H1 (cell line): ENCODE data around the gene TXNDC8. TPM values are rescaled to one million over a fixed set of nuclear protein-coding genes. Genes with fewer than 3 reads are reported as not detected.

Experiments
- CTCF ChIA-PET: fragments of 300-600 bp; sonication (Branson Sonifier 250); formaldehyde crosslinking; loops from one replicate; lab custom pipeline; 2021; ENCODE audit not compliant: partially characterized antibody; lab: Charles Lee
- POLR2A ChIA-PET: fragments of 300-600 bp; sonication (Branson Sonifier 250); formaldehyde crosslinking; loops from one replicate; lab custom pipeline; 2021; ENCODE audit warnings: inconsistent platforms; ENCODE audit not compliant: partially characterized antibody; lab: Charles Lee
- DNase-seq, 2 experiments: peaks; one replicate each; pipeline versions ENCODE4 v3.0.0 to v3.0.0-alpha.2; 2010 to 2022; ENCODE audit warnings: low spot score in 2 of 2, low read depth in 1 of 2, mixed read lengths in 1 of 2
- FAIRE-seq: peaks from 2 replicates; lab custom pipeline; 2011; peaks lifted over from hg19 to GRCh38; lab: Jason Lieb, UNC
- H2AFZ ChIP-seq: 2 replicates; pipeline ENCODE4 v1.8.1; 2012; ENCODE audit warnings: low read length, inconsistent platforms
- H2AK5ac ChIP-seq: 2 replicates; pipeline ENCODE4 v1.6.1; 2013; ENCODE audit warnings: low read depth, low read length
- H2BK120ac ChIP-seq: replicated peaks from 2 replicates; pipeline ENCODE3; 2013; ENCODE audit warnings: low read depth, low read length, inconsistent platforms
- H2BK12ac ChIP-seq: 2 replicates; pipeline ENCODE4 v1.6.1; 2013; ENCODE audit warnings: low read depth, low read length
- H2BK15ac ChIP-seq: 2 replicates; pipeline ENCODE4 v1.6.1; 2013; ENCODE audit warnings: low read length
- H2BK20ac ChIP-seq: 2 replicates; pipeline ENCODE4 v1.6.1; 2013; ENCODE audit warnings: low read length
- H2BK5ac ChIP-seq: 2 replicates; pipeline ENCODE4 v1.6.1; 2013; ENCODE audit warnings: low read depth, low read length
- H3K14ac ChIP-seq: 2 replicates; pipeline ENCODE4 v1.6.1; 2013; ENCODE audit warnings: inconsistent platforms; ENCODE audit not compliant: insufficient read length
- H3K18ac ChIP-seq: 2 replicates; pipeline ENCODE4 v1.6.1; 2013; ENCODE audit warnings: low read length; ENCODE audit errors: extremely low read depth
- H3K23ac ChIP-seq: 2 replicates; pipeline ENCODE4 v1.6.1; 2013; ENCODE audit warnings: inconsistent platforms; ENCODE audit not compliant: insufficient read length
- H3K23me2 ChIP-seq: 2 replicates; pipeline ENCODE4 v1.6.1; 2013; ENCODE audit warnings: low read depth, low read length
- H3K27ac ChIP-seq: 2 replicates; pipeline ENCODE4 v1.6.1; 2011; ENCODE audit warnings: low read depth, low read length, inconsistent platforms
- H3K27me3 ChIP-seq, 4 experiments: replicated peaks in 1 of 4; 1 replicate in 1 of 4; 2 replicates in 3 of 4; pipeline versions ENCODE4 v1.6.1 to v1.8.1; 2011 to 2013; ENCODE audit warnings: low read length in 3 of 4, mild to moderate bottlenecking in 3 of 4, inconsistent platforms in 2 of 4, mixed read lengths in 2 of 4, moderate library complexity in 1 of 4; ENCODE audit not compliant: control insufficient read depth in 3 of 4, insufficient read depth in 3 of 4; ENCODE audit errors: extremely low read depth in 1 of 4
- H3K36me3 ChIP-seq, 4 experiments: 2 replicates each; pipeline versions ENCODE4 v1.6.1 to v1.8.1; 2011 to 2013; ENCODE audit warnings: mild to moderate bottlenecking in 4 of 4, low read length in 3 of 4, moderate library complexity in 2 of 4, control low read depth in 1 of 4, inconsistent platforms in 1 of 4; ENCODE audit not compliant: insufficient read depth in 4 of 4, control insufficient read depth in 2 of 4
- H3K4ac ChIP-seq: replicated peaks from 2 replicates; pipeline ENCODE3; 2013; ENCODE audit warnings: low read length, low read depth, mixed read lengths, inconsistent platforms; ENCODE audit not compliant: insufficient read length
- H3K4me1 ChIP-seq, 4 experiments: replicated peaks in 1 of 4; 1 replicate in 1 of 4; 2 replicates in 3 of 4; pipeline versions ENCODE4 v1.6.1 to v1.8.1; 2011 to 2013; ENCODE audit warnings: low read length in 3 of 4, inconsistent platforms in 2 of 4, mixed read lengths in 1 of 4; ENCODE audit not compliant: insufficient read depth in 4 of 4, control insufficient read depth in 3 of 4
- H3K4me2 ChIP-seq, 2 experiments: 2 replicates each; pipeline versions ENCODE4 v1.6.1 to v1.8.1; 2011 to 2013; ENCODE audit warnings: low read depth in 2 of 2, low read length in 2 of 2, control low read depth in 1 of 2, inconsistent platforms in 1 of 2, mild to moderate bottlenecking in 1 of 2; ENCODE audit not compliant: insufficient read depth in 1 of 2
- H3K4me3 ChIP-seq, 4 experiments: fragments of 200-600, 300-600 bp in 1 of 4; sonication (generic), shearing (Covaris generic), sonication (Bioruptor Twin) in 1 of 4; 2 replicates each; pipeline versions ENCODE4 v1.5.1 to v1.8.1; 2011 to 2016; ENCODE audit warnings: low read length in 4 of 4, low read depth in 3 of 4, control low read depth in 2 of 4, inconsistent platforms in 2 of 4, mild to moderate bottlenecking in 2 of 4, mixed read lengths in 1 of 4, moderate library complexity in 1 of 4; ENCODE audit not compliant: insufficient read depth in 2 of 4; ENCODE audit errors: extremely low read depth in 1 of 4
- H3K56ac ChIP-seq: replicated peaks from 2 replicates; pipeline ENCODE3; 2013; ENCODE audit warnings: low read depth, mild to moderate bottlenecking, mixed read lengths, low read length, inconsistent platforms; ENCODE audit not compliant: insufficient read length
- H3K79me1 ChIP-seq: 2 replicates; pipeline ENCODE4 v1.6.1; 2013; ENCODE audit warnings: low read depth, low read length, control low read depth
- H3K79me2 ChIP-seq, 2 experiments: 2 replicates each; pipeline versions ENCODE4 v1.6.1 to v1.8.1; 2012 to 2013; ENCODE audit warnings: low read length in 2 of 2, mild to moderate bottlenecking in 2 of 2, inconsistent platforms in 1 of 2; ENCODE audit not compliant: insufficient read depth in 2 of 2, control insufficient read depth in 1 of 2
- H3K9ac ChIP-seq, 4 experiments: replicated peaks in 1 of 4; 1 replicate in 1 of 4; 2 replicates in 3 of 4; pipeline versions ENCODE4 v1.6.1 to v1.8.1; 2011 to 2013; ENCODE audit warnings: low read depth in 3 of 4, low read length in 3 of 4, control low read depth in 2 of 4, mild to moderate bottlenecking in 2 of 4, moderate library complexity in 2 of 4, inconsistent platforms in 1 of 4; ENCODE audit errors: extremely low read depth in 1 of 4
- H3K9me3 ChIP-seq, 2 experiments: 2 replicates each; pipeline versions ENCODE4 v1.6.1 to v1.8.1; 2012 to 2013; ENCODE audit warnings: mild to moderate bottlenecking in 2 of 2, moderate library complexity in 2 of 2, control low read depth in 1 of 2, inconsistent platforms in 1 of 2, low read depth in 1 of 2, low read length in 1 of 2, mixed read lengths in 1 of 2; ENCODE audit not compliant: insufficient read depth in 2 of 2
- H4K20me1 ChIP-seq, 2 experiments: replicated peaks in 1 of 2; 2 replicates each; pipeline versions ENCODE3 to v1.8.1; 2011 to 2013; ENCODE audit warnings: inconsistent platforms in 2 of 2, low read length in 2 of 2, mild to moderate bottlenecking in 1 of 2; ENCODE audit not compliant: insufficient read depth in 2 of 2, control insufficient read depth in 1 of 2
- H4K5ac ChIP-seq: 2 replicates; pipeline ENCODE4 v1.6.1; 2013; ENCODE audit warnings: low read length, low read depth, mixed read lengths, inconsistent platforms; ENCODE audit not compliant: insufficient read length
- H4K8ac ChIP-seq: 2 replicates; pipeline ENCODE4 v1.8.0; 2013; ENCODE audit warnings: mild to moderate bottlenecking, moderate library complexity, low read length, inconsistent platforms; ENCODE audit not compliant: insufficient read depth; ENCODE audit errors: extremely low read depth
- H4K91ac ChIP-seq: replicated peaks from 2 replicates; pipeline ENCODE3; 2013; ENCODE audit warnings: low read length, mixed read lengths, inconsistent platforms; ENCODE audit not compliant: insufficient read length
- CHD2 ChIP-seq: IDR thresholded peaks from 2 replicates; pipeline ENCODE4 v1.6.1; 2012; ENCODE audit warnings: low read length, improper control_type of control experiment
- EP300 ChIP-seq, 2 experiments: IDR thresholded peaks; 1 replicate in 1 of 2; 2 replicates in 1 of 2; pipeline ENCODE4 v1.6.1; 2011 to 2012; ENCODE audit warnings: low read depth in 2 of 2, low read length in 2 of 2, mild to moderate bottlenecking in 2 of 2, borderline replicate concordance in 1 of 2, inconsistent platforms in 1 of 2, moderate library complexity in 1 of 2
- HDAC2 ChIP-seq, 2 experiments: fragments of 300-600 bp in 1 of 2; sonication (generic) in 1 of 2; IDR thresholded peaks; 2 replicates each; pipeline ENCODE4 v1.6.1; 2011 to 2012; ENCODE audit warnings: low read depth in 2 of 2, low read length in 2 of 2, mild to moderate bottlenecking in 2 of 2, moderate library complexity in 2 of 2, borderline replicate concordance in 1 of 2, inconsistent platforms in 1 of 2
- KDM1A ChIP-seq: fragments of 200-600, 300-600 bp; sonication (generic); IDR thresholded peaks from 2 replicates; pipeline ENCODE4 v1.7.1; 2016; ENCODE audit warnings: mild to moderate bottlenecking, low read length, borderline replicate concordance
- NANOG ChIP-seq: IDR thresholded peaks from 2 replicates; pipeline ENCODE4 v1.6.1; 2011; ENCODE audit warnings: low read length, low read depth, mild to moderate bottlenecking, inconsistent platforms; ENCODE audit not compliant: insufficient read depth, poor library complexity, severe bottlenecking
- SIN3A ChIP-seq, 2 experiments: IDR thresholded peaks in 1 of 2; conservative IDR thresholded peaks in 1 of 2; 2 replicates each; pipeline ENCODE4 v1.6.1; 2011 to 2012; ENCODE audit warnings: low read length in 2 of 2, improper control_type of control experiment in 1 of 2, low read depth in 1 of 2, mild to moderate bottlenecking in 1 of 2
- SP1 ChIP-seq: IDR thresholded peaks from 2 replicates; pipeline ENCODE4 v1.6.1; 2011; ENCODE audit warnings: low read depth, low read length
- SUZ12 ChIP-seq: fragments of 200-600 bp; sonication (generic); IDR thresholded peaks from 2 replicates; pipeline ENCODE4 v1.6.1; 2012; ENCODE audit warnings: mild to moderate bottlenecking, inconsistent platforms, low read length, moderate library complexity, mixed read lengths
- TCF12 ChIP-seq: IDR thresholded peaks from 2 replicates; pipeline ENCODE4 v1.6.1; 2011; ENCODE audit warnings: low read depth, mild to moderate bottlenecking, low read length
- WGBS, 2 experiments: shearing (Covaris generic) in 1 of 2; methylation state at CpG; one replicate each; pipeline versions ENCODE4 v1.1.6 to v1.1.7; 2013 to 2015; ENCODE audit warnings: low lambda C conversion rate in 2 of 2, mixed read lengths in 2 of 2, inconsistent platforms in 1 of 2, low coverage in 1 of 2, missing lambda C conversion rate in 1 of 2; ENCODE audit not compliant: insufficient replicate concordance in 2 of 2, insufficient coverage in 1 of 2, insufficient read length in 1 of 2; ENCODE audit errors: extremely low coverage in 1 of 2, missing lambda C conversion rate in 1 of 2; 5-methylcytosine and 5-hydroxymethylcytosine counted together
- polyA plus RNA-seq, 7 experiments: library from polyadenylated mRNA; depleted of rRNA in 3 of 7; stranded (reverse) in 5 of 7; unstranded in 2 of 7; fragments of >200 nt in 5 of 7; fragments of 200-250 nt in 2 of 7; gene quantifications; 1 replicate in 5 of 7; 2 replicates in 1 of 7; 4 replicates in 1 of 7; pipeline versions ENCODE4 v1.2.1 to v1.2.3, GENCODE V29; 2011 to 2013; ENCODE audit warnings: missing spikeins in 2 of 7, mixed read lengths in 2 of 7
- total RNA-seq: library from RNA; stranded (reverse); fragmentation: NEBNext Ultra II Directional; extraction: Animal tissue kit (Norgen Biotek cat#: 25700); gene quantifications from 2 replicates; pipeline ENCODE4 v1.2.1, GENCODE V29; 2021
- TF ChIP-seq, protein P1 (sequence below): IDR thresholded peaks from 2 replicates; pipeline ENCODE4 v1.6.1; 2011; ENCODE audit warnings: low read length, improper control_type of control experiment
- TF ChIP-seq, protein P2 (sequence below): IDR thresholded peaks from 2 replicates; pipeline ENCODE4 v1.6.1; 2012; ENCODE audit warnings: inconsistent platforms

The TXNDC8 gene
- total and polyA plus RNA-seq, 2 of the 8 experiments (the other 6 are each of a cell fraction or from before 2014, with no cell fraction given) = not detected

DNA sequence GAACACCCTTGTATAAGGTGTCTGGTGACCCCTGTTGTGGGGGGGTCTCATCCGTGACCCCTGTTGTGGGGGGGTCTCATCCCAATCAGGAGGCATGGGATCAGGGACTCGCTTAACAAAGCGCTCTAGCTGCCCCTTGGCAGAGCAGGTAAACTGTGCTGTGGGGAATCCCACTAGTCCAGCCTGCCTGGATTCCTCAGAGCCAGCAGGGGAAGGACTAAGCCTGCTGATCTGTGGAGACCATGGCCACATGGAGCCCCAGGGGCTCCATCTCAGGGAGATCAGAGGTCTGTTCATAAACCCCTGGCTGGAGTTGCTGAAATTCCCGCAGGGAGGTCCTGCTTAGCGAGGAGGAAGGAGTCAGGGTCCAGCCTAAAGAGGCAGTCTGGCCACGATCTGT is 45.8 kb upstream of the TXNDC8 start:
- H2BK20ac ChIP-seq = no peak overlapping the region
- 100% methylated on average over 6 of the region's 6 CpGs; no CpG with 5 or more reads in 1 of the 2 experiments for WGBS, 2 experiments
- H2BK5ac ChIP-seq = no peak overlapping the region
- POLR2A ChIA-PET = no interaction called here
- H4K91ac ChIP-seq = no peak overlapping the region
- no peak overlapping the region for H4K8ac ChIP-seq
- no peak overlapping the region for H3K56ac ChIP-seq
- H3K4me2 ChIP-seq = no peak overlapping the region
- H2AFZ ChIP-seq = no peak overlapping the region
- no peaks in the 10 kb centered on the region for H4K20me1 ChIP-seq
- DNase-seq = no peak
- no peak overlapping the region for H3K4ac ChIP-seq
- H4K5ac ChIP-seq = no peak overlapping the region
- no peak overlapping the region for H2AK5ac ChIP-seq
- H2BK12ac ChIP-seq = no peak overlapping the region
- no peaks in the 10 kb centered on the region for H3K9me3 ChIP-seq
- no peak overlapping the region for H2BK120ac ChIP-seq
- CTCF ChIA-PET = interaction anchor here (0.6 to 1.6 kb wide), 2 partner anchors 41 to 480 kb away, joined by 3 read pairs; no protein-coding TSS in a partner anchor
- H3K79me2 ChIP-seq = no peaks in the 10 kb centered on the region
- H3K36me3 ChIP-seq = no peaks in the 10 kb centered on the region
- no peaks in the 10 kb centered on the region for H3K4me1 ChIP-seq
- no peaks in the 10 kb centered on the region for H3K79me1 ChIP-seq
- H2BK15ac ChIP-seq = no peak overlapping the region
- H3K27me3 ChIP-seq = no peaks in the 10 kb centered on the region
- H3K18ac ChIP-seq = no peak overlapping the region
- FAIRE-seq = no peak
- H3K9ac ChIP-seq = no peak overlapping the region
- H3K23me2 ChIP-seq = no peaks in the 10 kb centered on the region
- no peak overlapping the region for H3K27ac ChIP-seq
- H3K23ac ChIP-seq = no peak overlapping the region
- H3K4me3 ChIP-seq = no peak overlapping the region
- H3K14ac ChIP-seq = no peak overlapping the region
- TF ChIP-seq, protein P1, sequence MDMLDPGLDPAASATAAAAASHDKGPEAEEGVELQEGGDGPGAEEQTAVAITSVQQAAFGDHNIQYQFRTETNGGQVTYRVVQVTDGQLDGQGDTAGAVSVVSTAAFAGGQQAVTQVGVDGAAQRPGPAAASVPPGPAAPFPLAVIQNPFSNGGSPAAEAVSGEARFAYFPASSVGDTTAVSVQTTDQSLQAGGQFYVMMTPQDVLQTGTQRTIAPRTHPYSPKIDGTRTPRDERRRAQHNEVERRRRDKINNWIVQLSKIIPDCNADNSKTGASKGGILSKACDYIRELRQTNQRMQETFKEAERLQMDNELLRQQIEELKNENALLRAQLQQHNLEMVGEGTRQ = no peak
- TF ChIP-seq TCF12 (no peak), HDAC2 (IDR thresholded peaks at IDR 0.05; ENCODE audit: borderline replicate concordance in 1 of 2, low read depth in 2 of 2, low read length in 2 of 2) (no peak), SIN3A (conservative IDR thresholded peaks at IDR 0.05 in 1 of 2, IDR thresholded peaks at IDR 0.05 in 1 of 2; ENCODE audit: low read depth in 1 of 2, low read length in 2 of 2) (no peak), SP1 (no peak), CHD2 (no peak), KDM1A (no peak), SUZ12 (no peak), EP300 (IDR thresholded peaks at IDR 0.05; ENCODE audit: borderline replicate concordance in 1 of 2, low read depth in 2 of 2, low read length in 2 of 2) (no peak), NANOG (no peak)
- TF ChIP-seq, protein P2, sequence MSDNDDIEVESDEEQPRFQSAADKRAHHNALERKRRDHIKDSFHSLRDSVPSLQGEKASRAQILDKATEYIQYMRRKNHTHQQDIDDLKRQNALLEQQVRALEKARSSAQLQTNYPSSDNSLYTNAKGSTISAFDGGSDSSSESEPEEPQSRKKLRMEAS = no peak
